H1 (cell line): ENCODE measurements around the gene RRAGC. TPM values are rescaled to one million over a fixed set of nuclear protein-coding genes. Genes with fewer than 3 reads are reported as not detected.

Source experiments
- CTCF ChIA-PET: fragments of 300-600 bp; sonication (Branson Sonifier 250); formaldehyde crosslinking; loops from one replicate; lab custom pipeline; 2021; ENCODE audit not compliant: partially characterized antibody; lab: Charles Lee
- POLR2A ChIA-PET: fragments of 300-600 bp; sonication (Branson Sonifier 250); formaldehyde crosslinking; loops from one replicate; lab custom pipeline; 2021; ENCODE audit warnings: inconsistent platforms; ENCODE audit not compliant: partially characterized antibody; lab: Charles Lee
- DNase-seq, 2 experiments: peaks; one replicate each; pipeline versions ENCODE4 v3.0.0 to v3.0.0-alpha.2; 2010 to 2022; ENCODE audit warnings: low spot score in 2 of 2, low read depth in 1 of 2, mixed read lengths in 1 of 2
- FAIRE-seq: peaks from 2 replicates; lab custom pipeline; 2011; peaks lifted over from hg19 to GRCh38; lab: Jason Lieb, UNC
- H2AFZ ChIP-seq: 2 replicates; pipeline ENCODE4 v1.8.1; 2012; ENCODE audit warnings: low read length, inconsistent platforms
- H2AK5ac ChIP-seq: 2 replicates; pipeline ENCODE4 v1.6.1; 2013; ENCODE audit warnings: low read depth, low read length
- H2BK120ac ChIP-seq: replicated peaks from 2 replicates; pipeline ENCODE3; 2013; ENCODE audit warnings: low read depth, low read length, inconsistent platforms
- H2BK12ac ChIP-seq: 2 replicates; pipeline ENCODE4 v1.6.1; 2013; ENCODE audit warnings: low read depth, low read length
- H2BK15ac ChIP-seq: 2 replicates; pipeline ENCODE4 v1.6.1; 2013; ENCODE audit warnings: low read length
- H2BK20ac ChIP-seq: 2 replicates; pipeline ENCODE4 v1.6.1; 2013; ENCODE audit warnings: low read length
- H2BK5ac ChIP-seq: 2 replicates; pipeline ENCODE4 v1.6.1; 2013; ENCODE audit warnings: low read depth, low read length
- H3K14ac ChIP-seq: 2 replicates; pipeline ENCODE4 v1.6.1; 2013; ENCODE audit warnings: inconsistent platforms; ENCODE audit not compliant: insufficient read length
- H3K18ac ChIP-seq: 2 replicates; pipeline ENCODE4 v1.6.1; 2013; ENCODE audit warnings: low read length; ENCODE audit errors: extremely low read depth
- H3K23ac ChIP-seq: 2 replicates; pipeline ENCODE4 v1.6.1; 2013; ENCODE audit warnings: inconsistent platforms; ENCODE audit not compliant: insufficient read length
- H3K23me2 ChIP-seq: 2 replicates; pipeline ENCODE4 v1.6.1; 2013; ENCODE audit warnings: low read depth, low read length
- H3K27ac ChIP-seq: 2 replicates; pipeline ENCODE4 v1.6.1; 2011; ENCODE audit warnings: low read depth, low read length, inconsistent platforms
- H3K27me3 ChIP-seq, 4 experiments: replicated peaks in 1 of 4; 1 replicate in 1 of 4; 2 replicates in 3 of 4; pipeline versions ENCODE4 v1.6.1 to v1.8.1; 2011 to 2013; ENCODE audit warnings: low read length in 3 of 4, mild to moderate bottlenecking in 3 of 4, inconsistent platforms in 2 of 4, mixed read lengths in 2 of 4, moderate library complexity in 1 of 4; ENCODE audit not compliant: control insufficient read depth in 3 of 4, insufficient read depth in 3 of 4; ENCODE audit errors: extremely low read depth in 1 of 4
- H3K36me3 ChIP-seq, 4 experiments: 2 replicates each; pipeline versions ENCODE4 v1.6.1 to v1.8.1; 2011 to 2013; ENCODE audit warnings: mild to moderate bottlenecking in 4 of 4, low read length in 3 of 4, moderate library complexity in 2 of 4, control low read depth in 1 of 4, inconsistent platforms in 1 of 4; ENCODE audit not compliant: insufficient read depth in 4 of 4, control insufficient read depth in 2 of 4
- H3K4ac ChIP-seq: replicated peaks from 2 replicates; pipeline ENCODE3; 2013; ENCODE audit warnings: low read length, low read depth, mixed read lengths, inconsistent platforms; ENCODE audit not compliant: insufficient read length
- H3K4me1 ChIP-seq, 4 experiments: replicated peaks in 1 of 4; 1 replicate in 1 of 4; 2 replicates in 3 of 4; pipeline versions ENCODE4 v1.6.1 to v1.8.1; 2011 to 2013; ENCODE audit warnings: low read length in 3 of 4, inconsistent platforms in 2 of 4, mixed read lengths in 1 of 4; ENCODE audit not compliant: insufficient read depth in 4 of 4, control insufficient read depth in 3 of 4
- H3K4me2 ChIP-seq, 2 experiments: 2 replicates each; pipeline versions ENCODE4 v1.6.1 to v1.8.1; 2011 to 2013; ENCODE audit warnings: low read depth in 2 of 2, low read length in 2 of 2, control low read depth in 1 of 2, inconsistent platforms in 1 of 2, mild to moderate bottlenecking in 1 of 2; ENCODE audit not compliant: insufficient read depth in 1 of 2
- H3K4me3 ChIP-seq, 4 experiments: fragments of 200-600, 300-600 bp in 1 of 4; sonication (generic), shearing (Covaris generic), sonication (Bioruptor Twin) in 1 of 4; 2 replicates each; pipeline versions ENCODE4 v1.5.1 to v1.8.1; 2011 to 2016; ENCODE audit warnings: low read length in 4 of 4, low read depth in 3 of 4, control low read depth in 2 of 4, inconsistent platforms in 2 of 4, mild to moderate bottlenecking in 2 of 4, mixed read lengths in 1 of 4, moderate library complexity in 1 of 4; ENCODE audit not compliant: insufficient read depth in 2 of 4; ENCODE audit errors: extremely low read depth in 1 of 4
- H3K56ac ChIP-seq: replicated peaks from 2 replicates; pipeline ENCODE3; 2013; ENCODE audit warnings: low read depth, mild to moderate bottlenecking, mixed read lengths, low read length, inconsistent platforms; ENCODE audit not compliant: insufficient read length
- H3K79me1 ChIP-seq: 2 replicates; pipeline ENCODE4 v1.6.1; 2013; ENCODE audit warnings: low read depth, low read length, control low read depth
- H3K79me2 ChIP-seq, 2 experiments: 2 replicates each; pipeline versions ENCODE4 v1.6.1 to v1.8.1; 2012 to 2013; ENCODE audit warnings: low read length in 2 of 2, mild to moderate bottlenecking in 2 of 2, inconsistent platforms in 1 of 2; ENCODE audit not compliant: insufficient read depth in 2 of 2, control insufficient read depth in 1 of 2
- H3K9ac ChIP-seq, 4 experiments: replicated peaks in 1 of 4; 1 replicate in 1 of 4; 2 replicates in 3 of 4; pipeline versions ENCODE4 v1.6.1 to v1.8.1; 2011 to 2013; ENCODE audit warnings: low read depth in 3 of 4, low read length in 3 of 4, control low read depth in 2 of 4, mild to moderate bottlenecking in 2 of 4, moderate library complexity in 2 of 4, inconsistent platforms in 1 of 4; ENCODE audit errors: extremely low read depth in 1 of 4
- H3K9me3 ChIP-seq, 2 experiments: 2 replicates each; pipeline versions ENCODE4 v1.6.1 to v1.8.1; 2012 to 2013; ENCODE audit warnings: mild to moderate bottlenecking in 2 of 2, moderate library complexity in 2 of 2, control low read depth in 1 of 2, inconsistent platforms in 1 of 2, low read depth in 1 of 2, low read length in 1 of 2, mixed read lengths in 1 of 2; ENCODE audit not compliant: insufficient read depth in 2 of 2
- H4K20me1 ChIP-seq, 2 experiments: replicated peaks in 1 of 2; 2 replicates each; pipeline versions ENCODE3 to v1.8.1; 2011 to 2013; ENCODE audit warnings: inconsistent platforms in 2 of 2, low read length in 2 of 2, mild to moderate bottlenecking in 1 of 2; ENCODE audit not compliant: insufficient read depth in 2 of 2, control insufficient read depth in 1 of 2
- H4K5ac ChIP-seq: 2 replicates; pipeline ENCODE4 v1.6.1; 2013; ENCODE audit warnings: low read length, low read depth, mixed read lengths, inconsistent platforms; ENCODE audit not compliant: insufficient read length
- H4K8ac ChIP-seq: 2 replicates; pipeline ENCODE4 v1.8.0; 2013; ENCODE audit warnings: mild to moderate bottlenecking, moderate library complexity, low read length, inconsistent platforms; ENCODE audit not compliant: insufficient read depth; ENCODE audit errors: extremely low read depth
- H4K91ac ChIP-seq: replicated peaks from 2 replicates; pipeline ENCODE3; 2013; ENCODE audit warnings: low read length, mixed read lengths, inconsistent platforms; ENCODE audit not compliant: insufficient read length
- CTCF ChIP-seq, 3 experiments: IDR thresholded peaks; 1 replicate in 2 of 3; 2 replicates in 1 of 3; pipeline versions ENCODE4 v1.5.1 to v1.6.1; 2011; ENCODE audit warnings: low read length in 3 of 3, mild to moderate bottlenecking in 3 of 3, inconsistent platforms in 2 of 3, low read depth in 1 of 3, moderate library complexity in 1 of 3; ENCODE audit not compliant: insufficient read depth in 1 of 3; ENCODE audit errors: control extremely low read depth in 1 of 3
- EZH2 ChIP-seq: fragments of 200-600 bp; sonication (generic); IDR thresholded peaks from 2 replicates; pipeline ENCODE4 v1.7.1; 2012; ENCODE audit warnings: low read depth, mild to moderate bottlenecking, moderate library complexity, low read length, inconsistent platforms; ENCODE audit not compliant: severe bottlenecking
- JUND ChIP-seq: IDR thresholded peaks from 2 replicates; pipeline ENCODE4 v1.6.1; 2011; ENCODE audit warnings: mild to moderate bottlenecking, improper control_type of control experiment, low read length
- MAFK ChIP-seq: IDR thresholded peaks from 2 replicates; pipeline ENCODE4 v1.6.1; 2012; ENCODE audit warnings: low read depth, mild to moderate bottlenecking, improper control_type of control experiment, low read length
- POLR2A ChIP-seq, 2 experiments: IDR thresholded peaks; 1 replicate in 1 of 2; 2 replicates in 1 of 2; pipeline ENCODE4 v1.6.1; 2011; ENCODE audit warnings: low read depth in 2 of 2, low read length in 2 of 2, mild to moderate bottlenecking in 2 of 2; ENCODE audit errors: control extremely low read depth in 1 of 2
- SIX5 ChIP-seq: IDR thresholded peaks from 2 replicates; pipeline ENCODE4 v1.6.1; 2011; ENCODE audit warnings: mild to moderate bottlenecking, low read depth, low read length
- SP2 ChIP-seq: IDR thresholded peaks from 2 replicates; pipeline ENCODE4 v1.6.1; 2012; ENCODE audit warnings: mild to moderate bottlenecking, low read length, inconsistent platforms
- SUZ12 ChIP-seq: fragments of 200-600 bp; sonication (generic); IDR thresholded peaks from 2 replicates; pipeline ENCODE4 v1.6.1; 2012; ENCODE audit warnings: mild to moderate bottlenecking, inconsistent platforms, low read length, moderate library complexity, mixed read lengths
- TCF12 ChIP-seq: IDR thresholded peaks from 2 replicates; pipeline ENCODE4 v1.6.1; 2011; ENCODE audit warnings: low read depth, mild to moderate bottlenecking, low read length
- ZNF274 ChIP-seq: IDR thresholded peaks from 2 replicates; pipeline ENCODE4 v1.7.0; 2012; ENCODE audit warnings: low read length, borderline replicate concordance; ENCODE audit errors: extremely low read depth
- WGBS, 2 experiments: shearing (Covaris generic) in 1 of 2; methylation state at CpG; one replicate each; pipeline versions ENCODE4 v1.1.6 to v1.1.7; 2013 to 2015; ENCODE audit warnings: low lambda C conversion rate in 2 of 2, mixed read lengths in 2 of 2, inconsistent platforms in 1 of 2, low coverage in 1 of 2, missing lambda C conversion rate in 1 of 2; ENCODE audit not compliant: insufficient replicate concordance in 2 of 2, insufficient coverage in 1 of 2, insufficient read length in 1 of 2; ENCODE audit errors: extremely low coverage in 1 of 2, missing lambda C conversion rate in 1 of 2; 5-methylcytosine and 5-hydroxymethylcytosine counted together
- polyA plus RNA-seq, 7 experiments: library from polyadenylated mRNA; depleted of rRNA in 3 of 7; stranded (reverse) in 5 of 7; unstranded in 2 of 7; fragments of >200 nt in 5 of 7; fragments of 200-250 nt in 2 of 7; gene quantifications; 1 replicate in 5 of 7; 2 replicates in 1 of 7; 4 replicates in 1 of 7; pipeline versions ENCODE4 v1.2.1 to v1.2.3, GENCODE V29; 2011 to 2013; ENCODE audit warnings: missing spikeins in 2 of 7, mixed read lengths in 2 of 7
- total RNA-seq: library from RNA; stranded (reverse); fragmentation: NEBNext Ultra II Directional; extraction: Animal tissue kit (Norgen Biotek cat#: 25700); gene quantifications from 2 replicates; pipeline ENCODE4 v1.2.1, GENCODE V29; 2021

RRAGC gene
- total and polyA plus RNA-seq, 2 of the 8 experiments (the other 6 are each of a cell fraction or from before 2014, with no cell fraction given), result 12.0 to 16.5 TPM

DNA sequence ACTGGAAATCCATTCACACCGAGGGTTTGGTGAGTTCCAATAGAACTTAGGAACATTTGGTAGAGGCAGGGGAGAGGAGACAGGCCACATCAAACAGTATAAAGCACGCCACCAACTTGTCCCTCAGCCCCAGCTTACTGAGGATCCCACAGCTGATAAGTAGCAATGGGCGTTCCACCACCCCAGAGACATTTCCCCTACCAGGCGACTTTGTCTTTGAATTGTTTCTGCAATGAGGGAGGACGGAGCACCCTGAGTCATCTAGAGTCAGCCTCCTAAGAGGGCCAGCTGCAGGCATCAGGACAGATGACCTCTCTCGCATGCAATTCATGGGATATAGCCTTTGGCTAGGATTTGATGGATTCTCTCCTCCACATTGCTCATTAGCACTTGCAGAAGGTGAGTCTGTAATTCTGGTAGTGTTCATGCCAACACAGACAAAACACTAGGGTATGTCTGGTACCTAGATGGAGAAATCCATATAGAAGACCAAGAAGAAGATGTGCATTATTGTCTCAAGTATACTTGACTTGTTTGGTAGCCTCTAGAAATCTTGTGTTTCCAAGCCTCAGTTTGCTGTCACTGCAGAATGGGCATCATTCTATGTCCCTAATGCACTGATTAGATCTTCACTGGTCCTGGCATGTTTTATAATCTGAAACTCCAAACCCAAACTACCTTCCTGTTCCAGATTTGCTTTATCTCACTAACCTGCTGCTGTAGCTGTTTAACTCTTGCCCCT lies 69.0 kb downstream of the RRAGC start:
- Histone ChIP-seq H3K4me1 (peaks cover 0 to 12% (median 3%) of the 10 kb centered on the region in 4 experiments; a peak in 4 of 7 replicates), H3K4me2 (no peak overlapping the region), H3K79me1 (no peaks in the 10 kb centered on the region), H3K23ac (no peak overlapping the region), H3K56ac (no peak overlapping the region), H2BK120ac (no peak overlapping the region), H3K9ac (no peak overlapping the region), H3K9me3 (peaks cover 0 to 4% of the 10 kb centered on the region in 2 experiments; a peak in 2 of 4 replicates), H2BK5ac (no peak overlapping the region), H4K8ac (no peak overlapping the region; the same call in 1 of the 2 replicates), H2AFZ (no peak overlapping the region), H3K18ac (no peak overlapping the region), H4K91ac (no peak overlapping the region), H4K20me1 (no peaks in the 10 kb centered on the region), H4K5ac (no peak overlapping the region), H2BK12ac (no peak overlapping the region), H3K4ac (no peak overlapping the region), H3K27ac (no peak overlapping the region), H3K36me3 (no peaks in the 10 kb centered on the region), H3K27me3 (no peaks in the 10 kb centered on the region; a peak in 1 of 7 replicates), H3K23me2 (no peaks in the 10 kb centered on the region), H3K14ac (no peak overlapping the region), H3K4me3 (no peak overlapping the region), H2BK20ac (no peak overlapping the region), H2BK15ac (0 out of 2 replicates have a peak overlapping the region, but pooled peaks have one; percentile 49), H2AK5ac (no peak overlapping the region), H3K79me2 (no peaks in the 10 kb centered on the region)
- ChIA-PET CTCF (interaction anchor here (0.9 to 1.1 kb wide), 2 partner anchors 11 to 22 kb away, joined by 3 read pairs; no protein-coding TSS in a partner anchor), POLR2A (interaction anchor here (0.6 to 1.7 kb wide), 2 partner anchors 9 to 31 kb away, joined by 3 to 4 read pairs; no protein-coding TSS in a partner anchor)
- FAIRE-seq (no peak), DNase-seq (no peak)
- 87% methylated on average over 6 of the region's 6 CpGs; no CpG with 5 or more reads in 1 of the 2 experiments for WGBS, 2 experiments
- TF ChIP-seq MAFK (no peak), SUZ12 (no peak), CTCF (IDR thresholded peaks at IDR 0.05; ENCODE audit: control extremely low read depth in 1 of 3, insufficient read depth in 1 of 3, low read depth in 1 of 3, low read length in 3 of 3) (no peak), SIX5 (no peak), POLR2A (IDR thresholded peaks at IDR 0.05; ENCODE audit: control extremely low read depth in 1 of 2, low read depth in 2 of 2, low read length in 2 of 2) (no peak), SP2 (no peak), TCF12 (no peak), EZH2 (no peak), ZNF274 (no peak), JUND (no peak)
